H9 (cell line): ENCODE results near the gene RAC2. TPM values are rescaled to one million over a fixed set of nuclear protein-coding genes. Genes with fewer than 3 reads are reported as not detected.

ENCODE experiments used
- DNase-seq: peaks from one replicate; pipeline ENCODE4 v3.0.0-alpha.2; 2017
- H2AFZ ChIP-seq: one replicate; pipeline ENCODE4 v1.6.1; 2013; ENCODE audit warnings: mild to moderate bottlenecking, low read length, control low read depth, moderate library complexity
- H2AK5ac ChIP-seq: 2 replicates; pipeline ENCODE4 v1.6.1; 2013; ENCODE audit warnings: low read length, control low read depth, mixed read lengths; ENCODE audit not compliant: insufficient read length
- H2BK120ac ChIP-seq: one replicate; pipeline ENCODE4 v1.6.1; 2013; ENCODE audit warnings: low read depth, mild to moderate bottlenecking, low read length, control low read depth, inconsistent platforms; ENCODE audit not compliant: poor library complexity, severe bottlenecking
- H2BK12ac ChIP-seq: 2 replicates; pipeline ENCODE4 v1.6.1; 2013; ENCODE audit warnings: low read length, control low read depth, mixed read lengths, low read depth; ENCODE audit not compliant: insufficient read length
- H2BK15ac ChIP-seq: 2 replicates; pipeline ENCODE4 v1.6.1; 2013; ENCODE audit warnings: low read depth, low read length, control low read depth
- H2BK20ac ChIP-seq: one replicate; pipeline ENCODE4 v1.6.1; 2013; ENCODE audit warnings: low read depth, mild to moderate bottlenecking, low read length, control low read depth, inconsistent platforms; ENCODE audit not compliant: poor library complexity, severe bottlenecking
- H2BK5ac ChIP-seq: 2 replicates; pipeline ENCODE4 v1.6.1; 2013; ENCODE audit warnings: low read length, control low read depth, mixed read lengths; ENCODE audit not compliant: insufficient read length
- H3K14ac ChIP-seq: 2 replicates; pipeline ENCODE4 v1.6.1; 2013; ENCODE audit warnings: low read length, control low read depth; ENCODE audit not compliant: insufficient read depth
- H3K18ac ChIP-seq: 2 replicates; pipeline ENCODE4 v1.6.1; 2013; ENCODE audit warnings: low read depth, mild to moderate bottlenecking, mixed read lengths, low read length, control low read depth; ENCODE audit not compliant: insufficient read length
- H3K23ac ChIP-seq: 2 replicates; pipeline ENCODE4 v1.6.1; 2013; ENCODE audit warnings: low read length, control low read depth, mixed read lengths, low read depth; ENCODE audit not compliant: insufficient read length
- H3K23me2 ChIP-seq: 2 replicates; pipeline ENCODE4 v1.6.1; 2013; ENCODE audit warnings: low read depth, mild to moderate bottlenecking, mixed read lengths, low read length, control low read depth; ENCODE audit not compliant: insufficient read length, poor library complexity, severe bottlenecking
- H3K27ac ChIP-seq: 2 replicates; pipeline ENCODE4 v1.5.1; 2013; ENCODE audit warnings: low read length, control low read depth, mixed read lengths, low read depth; ENCODE audit not compliant: insufficient read length
- H3K27me3 ChIP-seq: 2 replicates; pipeline ENCODE4 v1.6.1; 2013; ENCODE audit warnings: low read length, control low read depth, inconsistent platforms; ENCODE audit not compliant: insufficient read depth
- H3K4ac ChIP-seq: 2 replicates; pipeline ENCODE4 v1.6.1; 2013; ENCODE audit warnings: low read depth, mild to moderate bottlenecking, control low read depth, inconsistent platforms, low read length, moderate library complexity
- H3K4me1 ChIP-seq: 2 replicates; pipeline ENCODE4 v1.6.1; 2013; ENCODE audit warnings: low read length, control low read depth, inconsistent platforms; ENCODE audit not compliant: insufficient read depth
- H3K4me2 ChIP-seq: 2 replicates; pipeline ENCODE4 v1.6.1; 2013; ENCODE audit warnings: low read length, control low read depth, mixed read lengths; ENCODE audit not compliant: insufficient read length, insufficient read depth
- H3K56ac ChIP-seq: 2 replicates; pipeline ENCODE4 v1.6.1; 2013; ENCODE audit warnings: low read depth, mild to moderate bottlenecking, mixed read lengths, low read length, control low read depth; ENCODE audit not compliant: insufficient read length
- H3K79me1 ChIP-seq: 2 replicates; pipeline ENCODE4 v1.6.1; 2013; ENCODE audit warnings: low read depth, mild to moderate bottlenecking, moderate library complexity, low read length, control low read depth, inconsistent platforms; ENCODE audit not compliant: insufficient read depth, poor library complexity, severe bottlenecking
- H3K79me2 ChIP-seq: 2 replicates; pipeline ENCODE4 v1.6.1; 2013; ENCODE audit warnings: low read length, control low read depth, inconsistent platforms; ENCODE audit not compliant: insufficient read depth
- H3K9ac ChIP-seq: 2 replicates; pipeline ENCODE4 v1.6.1; 2013; ENCODE audit warnings: low read length, control low read depth, mixed read lengths; ENCODE audit not compliant: insufficient read length; ENCODE audit errors: extremely low read depth
- H3K9me3 ChIP-seq: one replicate; pipeline ENCODE4 v1.6.1; 2013; ENCODE audit warnings: low read depth, low read length, inconsistent platforms; ENCODE audit not compliant: control insufficient read depth
- H3T11ph ChIP-seq: one replicate; pipeline ENCODE4 v1.6.1; 2013; ENCODE audit warnings: mild to moderate bottlenecking, low read length, control low read depth, inconsistent platforms
- H4K20me1 ChIP-seq: one replicate; pipeline ENCODE4 v1.6.1; 2013; ENCODE audit not compliant: control insufficient read depth, insufficient read length, insufficient read depth
- H4K5ac ChIP-seq: 2 replicates; pipeline ENCODE4 v1.6.1; 2013; ENCODE audit warnings: low read depth, mild to moderate bottlenecking, mixed read lengths, low read length, control low read depth; ENCODE audit not compliant: insufficient read length
- H4K8ac ChIP-seq: replicated peaks from 2 replicates; pipeline ENCODE4 v1.6.1; 2013; ENCODE audit warnings: low read length, control low read depth, mixed read lengths, low read depth; ENCODE audit not compliant: insufficient read length
- H4K91ac ChIP-seq: 2 replicates; pipeline ENCODE4 v1.6.1; 2013; ENCODE audit warnings: low read depth, mild to moderate bottlenecking, moderate library complexity, mixed read lengths, low read length, control low read depth; ENCODE audit not compliant: insufficient read length
- H3K27ac Mint-ChIP-seq, 3 experiments: 2 replicates in 2 of 3; 3 replicates in 1 of 3; pipeline ENCODE4 v1.8.0; 2020 to 2021; ENCODE audit warnings: mixed read lengths in 3 of 3, mild to moderate bottlenecking in 1 of 3, moderate library complexity in 1 of 3
- H3K27me3 Mint-ChIP-seq: 2 replicates; pipeline ENCODE4 v1.8.0; 2021; ENCODE audit warnings: low read depth, mild to moderate bottlenecking, moderate library complexity, mixed read lengths
- H3K36me3 Mint-ChIP-seq, 3 experiments: 2 replicates in 2 of 3; 3 replicates in 1 of 3; pipeline ENCODE4 v1.8.0; 2020 to 2021; ENCODE audit warnings: low read depth in 3 of 3, mixed read lengths in 3 of 3; ENCODE audit not compliant: insufficient read depth in 1 of 3
- H3K4me1 Mint-ChIP-seq, 2 experiments: 2 replicates each; pipeline ENCODE4 v1.8.0; 2020; ENCODE audit warnings: mixed read lengths in 2 of 2
- H3K4me3 Mint-ChIP-seq, 2 experiments: 2 replicates in 1 of 2; 3 replicates in 1 of 2; pipeline ENCODE4 v1.8.0; 2020 to 2021; ENCODE audit warnings: mild to moderate bottlenecking in 2 of 2, mixed read lengths in 2 of 2, moderate library complexity in 1 of 2
- H3K9me3 Mint-ChIP-seq, 2 experiments: 2 replicates in 1 of 2; 3 replicates in 1 of 2; pipeline ENCODE4 v1.8.0; 2020; ENCODE audit warnings: mild to moderate bottlenecking in 2 of 2, mixed read lengths in 2 of 2, moderate library complexity in 1 of 2
- CTCF ChIP-seq: fragments of 200-600 bp; sonication (generic); conservative IDR thresholded peaks from 3 replicates; pipeline ENCODE4 v1.8.0; 2021; ENCODE audit warnings: antibody characterized with exemption, mild to moderate bottlenecking
- WGBS: extraction: QIAGEN DNeasy Blood & Tissue Kit; methylation state at CpG from one replicate; pipeline ENCODE4 v1.1.7; 2013; ENCODE audit warnings: missing lambda C conversion rate, low lambda C conversion rate, mixed read lengths; ENCODE audit not compliant: insufficient read length; ENCODE audit errors: extremely low coverage; 5-methylcytosine and 5-hydroxymethylcytosine counted together
- total RNA-seq: library from RNA; stranded (reverse); gene quantifications from 2 replicates; pipeline ENCODE4 v1.2.1, GENCODE V29; 2021

The RAC2 gene
- total RNA-seq, 1 experiment from 2014 or later, result 2.8 TPM

- Histone ChIP-seq H3K79me2 (no peaks in the 10 kb centered on the region), H2BK120ac (no peak overlapping the region), H4K8ac (no peak overlapping the region), H3K56ac (no peak overlapping the region), H3K4ac (no peak overlapping the region; the same call in 1 of the 2 replicates), H3K9me3 (no peaks in the 10 kb centered on the region), H4K20me1 (no peaks in the 10 kb centered on the region), H3K23me2 (no peaks in the 10 kb centered on the region), H2AK5ac (no peak overlapping the region), H3K4me1 (no peaks in the 10 kb centered on the region), H3K23ac (no peak overlapping the region), H3K4me2 (no peak overlapping the region), H3K27ac (no peak overlapping the region), H3K9ac (no peak overlapping the region), H3T11ph (no peak overlapping the region), H3K14ac (no peak overlapping the region), H2BK12ac (no peak overlapping the region), H2BK20ac (no peak overlapping the region), H3K79me1 (no peaks in the 10 kb centered on the region), H3K27me3 (no peaks in the 10 kb centered on the region), H2BK15ac (no peak overlapping the region), H2AFZ (no peak overlapping the region), H4K91ac (no peak overlapping the region), H3K18ac (no peak overlapping the region), H4K5ac (no peak overlapping the region), H2BK5ac (no peak overlapping the region)
- no peak for TF ChIP-seq CTCF
- peaks cover 14% of the 10 kb centered on the region for H3K27me3 Mint-ChIP-seq
- H3K4me3 Mint-ChIP-seq, result no peak overlapping the region
- H3K27ac Mint-ChIP-seq, result no peak overlapping the region; a peak in 1 of 7 replicates
- H3K36me3 Mint-ChIP-seq, result no peaks in the 10 kb centered on the region
- DNase-seq, result no peak
- WGBS, result no CpG with 5 or more reads among the region's 11 CpGs
- H3K4me1 Mint-ChIP-seq, result peaks cover 14 to 40% of the 10 kb centered on the region in 2 experiments
- H3K9me3 Mint-ChIP-seq, result no peaks in the 10 kb centered on the region; a peak in 1 of 5 replicates
Observed at GRCh38 chr22:37240240-37240940, 3.7 kb downstream of the RAC2 start.
